HG02588 (cell line): ENCODE data around the gene HCK.
"Not testable (repeated sequence)": the region's sequence is repeated elsewhere in the genome, so short reads cannot be mapped to it uniquely, and the experiment has no call there.

Experiments
- ATAC-seq: cut with Tn5 transposase; IDR thresholded peaks from one replicate; pipeline ENCODE4 v1.9.1; 2021; ENCODE audit warnings: mild to moderate bottlenecking, moderate library complexity; ENCODE audit not compliant: unreplicated experiment

HCK gene

GRCh38 chr20:32028647-32029372 lies 23.2 kb upstream of the HCK start:
- ATAC-seq = no peak

- ATAC-seq = no peak
These were observed 22.5 kb upstream of the HCK start for GRCh38 chr20:32029561-32029960.

- ATAC-seq = no peak
These were observed 20.8 kb upstream of the HCK start for GRCh38 chr20:32031007-32031958.

- ATAC-seq = no peak
These were observed 18.7 kb upstream of the HCK start for GRCh38 chr20:32033316-32033715.

- ATAC-seq = not testable (repeated sequence)
These were observed 18.3 kb upstream of the HCK start for GRCh38 chr20:32033721-32034120.

- ATAC-seq = no peak
These were observed 17.2 kb upstream of the HCK start for GRCh38 chr20:32034581-32035425.

- no peak for ATAC-seq
These were observed 16.6 kb upstream of the HCK start for GRCh38 chr20:32035426-32035779.

GRCh38 chr20:32036252-32036651 lies 15.8 kb upstream of the HCK start:
- no peak for ATAC-seq

GRCh38 chr20:32036716-32037485 lies 15.1 kb upstream of the HCK start:
- ATAC-seq = no peak

- ATAC-seq = no peak
These were observed 14.1 kb upstream of the HCK start for GRCh38 chr20:32037929-32038328.

- no peak for ATAC-seq
These were observed 11.7 kb upstream of the HCK start for GRCh38 chr20:32040142-32040953.

- ATAC-seq = no peak
These were observed 6.0 kb upstream of the HCK start for GRCh38 chr20:32045999-32046398.

- no peak for ATAC-seq
These were observed 1.7 kb upstream of the HCK start for GRCh38 chr20:32050324-32050841.

- ATAC-seq = no peak
These were observed 1.0 kb upstream of the HCK start for GRCh38 chr20:32050851-32051556.

GRCh38 chr20:32051720-32052089 lies 337 bp upstream of the HCK start:
- no peak for ATAC-seq

- no peak for ATAC-seq
These were observed 828 bp downstream of the HCK start for GRCh38 chr20:32052778-32053362.

GRCh38 chr20:32053648-32054047 lies 1.6 kb downstream of the HCK start:
- no peak for ATAC-seq

- ATAC-seq = no peak
These were observed 4.9 kb downstream of the HCK start for GRCh38 chr20:32056708-32057483.
